BJ (cell line): ENCODE data around the gene CCDC146. TPM values are rescaled to one million over a fixed set of nuclear protein-coding genes. Genes with fewer than 3 reads are reported as not detected.
"Not testable (repeated sequence)": the region's sequence is repeated elsewhere in the genome, so short reads cannot be mapped to it uniquely, and the experiment has no call there.

Experiments used
- CTCF ChIA-PET: fragments of 350-600 bp; formaldehyde crosslinking; extraction: SDS; loops from one replicate; lab custom pipeline; 2021; ENCODE audit warnings: antibody characterized with exemption, inconsistent platforms; lab: Yijun Ruan, JAX
- POLR2A ChIA-PET: fragments of 300-600 bp; sonication (Branson Sonifier 250); formaldehyde crosslinking; extraction: SDS; loops from one replicate; lab custom pipeline; 2021; ENCODE audit warnings: antibody characterized with exemption; lab: Charles Lee
- DNase-seq: peaks from one replicate; pipeline ENCODE4 v3.0.0-alpha.2; 2011; ENCODE audit warnings: low read depth
- H3K27me3 ChIP-seq: 2 replicates; pipeline ENCODE4 v1.6.0; 2011; ENCODE audit warnings: low read length; ENCODE audit not compliant: control insufficient read depth, insufficient read depth
- H3K36me3 ChIP-seq: 2 replicates; pipeline ENCODE4 v1.5.1; 2011; ENCODE audit warnings: low read length; ENCODE audit not compliant: control insufficient read depth, insufficient read depth
- H3K4me3 ChIP-seq: 2 replicates; pipeline ENCODE4 v1.5.1; 2011; ENCODE audit warnings: low read depth, mild to moderate bottlenecking, control low read depth, low read length
- CTCF ChIP-seq: IDR thresholded peaks from 2 replicates; pipeline ENCODE4 v1.5.1; 2011; ENCODE audit warnings: low read depth, mild to moderate bottlenecking, control low read depth, inconsistent platforms, low read length, moderate library complexity; ENCODE audit not compliant: insufficient read depth
- polyA plus RNA-seq: library from polyadenylated mRNA; depleted of rRNA; stranded (reverse); fragments of >200 nt; gene quantifications from 2 replicates; pipeline ENCODE4 v1.2.3, GENCODE V29; 2011

The CCDC146 gene
- polyA plus RNA-seq, 1 experiment: 1.3 TPM

- no peaks in the 10 kb centered on the region for H3K36me3 ChIP-seq
- DNase-seq: no peak
- POLR2A ChIA-PET: no interaction called here
- no peak for TF ChIP-seq CTCF
- CTCF ChIA-PET: interaction anchor here (1.0 kb wide), 1 partner anchor 20 kb away, joined by 3 read pairs; no protein-coding TSS in a partner anchor
- H3K27me3 ChIP-seq: no peaks in the 10 kb centered on the region
- no peak overlapping the region for H3K4me3 ChIP-seq
Observed at GRCh38 chr7:77226357-77226839, 104.0 kb downstream of the CCDC146 start.

GRCh38 chr7:77228795-77229194 lies 106.4 kb downstream of the CCDC146 start:
- H3K36me3 ChIP-seq, H3K27me3 ChIP-seq, H3K4me3 ChIP-seq, DNase-seq, CTCF ChIA-PET: not testable (repeated sequence)
- POLR2A ChIA-PET: interaction anchor here (0.6 kb wide), 1 partner anchor 10 kb away, joined by 4 read pairs; no protein-coding TSS in a partner anchor

GRCh38 chr7:77232467-77232866 lies 110.1 kb downstream of the CCDC146 start:
- ChIA-PET CTCF (interaction anchor here (1.2 kb wide), 1 partner anchor 14 kb away, joined by 5 read pairs; no protein-coding TSS in a partner anchor), POLR2A (no interaction called here)
- Histone ChIP-seq H3K4me3 (no peak overlapping the region), H3K27me3 (no peaks in the 10 kb centered on the region), H3K36me3 (no peaks in the 10 kb centered on the region)
- DNase-seq: no peak
- no peak for TF ChIP-seq CTCF

DNA sequence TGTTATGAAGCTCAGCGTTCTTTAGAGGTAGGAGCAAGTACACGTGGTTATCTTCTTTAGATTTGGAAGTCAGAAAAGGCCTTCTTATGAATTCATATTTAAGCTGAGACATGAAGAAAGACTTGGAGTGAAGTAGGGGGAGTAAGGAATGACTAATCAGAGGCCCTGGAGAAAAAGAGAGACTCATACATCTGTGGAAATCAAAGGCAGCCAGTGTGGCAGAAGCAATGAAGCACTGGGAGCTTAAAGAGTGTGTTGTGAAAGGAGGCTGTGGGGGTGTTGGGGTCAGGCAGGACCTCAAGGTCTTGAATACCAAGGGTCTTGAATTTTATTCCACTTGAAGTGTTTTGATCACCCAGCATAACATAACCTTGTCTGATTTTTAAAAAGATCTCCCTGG lies 112.9 kb downstream of the CCDC146 start:
- no peak for TF ChIP-seq CTCF
- no peak for DNase-seq
- Histone ChIP-seq H3K4me3 (no peak overlapping the region), H3K36me3 (no peaks in the 10 kb centered on the region), H3K27me3 (no peaks in the 10 kb centered on the region)
- ChIA-PET POLR2A (interaction anchor here (1.0 kb wide), 1 partner anchor 113 kb away, joined by 3 read pairs; the partner anchor contains the start of gene CCDC146), CTCF (interaction anchor here (1.0 to 2.3 kb wide), 2 partner anchors 12 to 15 kb away, joined by 5 to 7 read pairs; no protein-coding TSS in a partner anchor)

GRCh38 chr7:77238703-77239136 lies 116.3 kb downstream of the CCDC146 start:
- CTCF ChIA-PET: interaction anchor here (1.2 to 3.8 kb wide), 2 partner anchors 9 to 75 kb away, joined by 3 to 26 read pairs; no protein-coding TSS in a partner anchor
- Histone ChIP-seq H3K4me3 (no peak overlapping the region), H3K36me3 (no peaks in the 10 kb centered on the region), H3K27me3 (no peaks in the 10 kb centered on the region)
- TF ChIP-seq CTCF: no peak
- no peak for DNase-seq
- POLR2A ChIA-PET: interaction anchor here (0.6 kb wide), 1 partner anchor 10 kb away, joined by 4 read pairs; no protein-coding TSS in a partner anchor

GRCh38 chr7:77239471-77239870 lies 117.1 kb downstream of the CCDC146 start:
- no peak for TF ChIP-seq CTCF
- CTCF ChIA-PET: interaction anchor here (1.2 to 3.8 kb wide), 2 partner anchors 8 to 74 kb away, joined by 3 to 26 read pairs; no protein-coding TSS in a partner anchor
- no peak overlapping the region for H3K4me3 ChIP-seq

More at GRCh38 chr7:77239471-77239870, 117.1 kb downstream of the CCDC146 start:
- no peak for DNase-seq
- H3K27me3 ChIP-seq: no peaks in the 10 kb centered on the region
- no peaks in the 10 kb centered on the region for H3K36me3 ChIP-seq
- POLR2A ChIA-PET: no interaction called here
